Measurements from ENCODE around the gene KPNA2. TPM values are rescaled to one million over a fixed set of nuclear protein-coding genes. Genes with fewer than 3 reads are reported as not detected.

KPNA2 gene
- total RNA-seq, 2 donors from 2014 or later = 248 to 310 TPM

DNA sequence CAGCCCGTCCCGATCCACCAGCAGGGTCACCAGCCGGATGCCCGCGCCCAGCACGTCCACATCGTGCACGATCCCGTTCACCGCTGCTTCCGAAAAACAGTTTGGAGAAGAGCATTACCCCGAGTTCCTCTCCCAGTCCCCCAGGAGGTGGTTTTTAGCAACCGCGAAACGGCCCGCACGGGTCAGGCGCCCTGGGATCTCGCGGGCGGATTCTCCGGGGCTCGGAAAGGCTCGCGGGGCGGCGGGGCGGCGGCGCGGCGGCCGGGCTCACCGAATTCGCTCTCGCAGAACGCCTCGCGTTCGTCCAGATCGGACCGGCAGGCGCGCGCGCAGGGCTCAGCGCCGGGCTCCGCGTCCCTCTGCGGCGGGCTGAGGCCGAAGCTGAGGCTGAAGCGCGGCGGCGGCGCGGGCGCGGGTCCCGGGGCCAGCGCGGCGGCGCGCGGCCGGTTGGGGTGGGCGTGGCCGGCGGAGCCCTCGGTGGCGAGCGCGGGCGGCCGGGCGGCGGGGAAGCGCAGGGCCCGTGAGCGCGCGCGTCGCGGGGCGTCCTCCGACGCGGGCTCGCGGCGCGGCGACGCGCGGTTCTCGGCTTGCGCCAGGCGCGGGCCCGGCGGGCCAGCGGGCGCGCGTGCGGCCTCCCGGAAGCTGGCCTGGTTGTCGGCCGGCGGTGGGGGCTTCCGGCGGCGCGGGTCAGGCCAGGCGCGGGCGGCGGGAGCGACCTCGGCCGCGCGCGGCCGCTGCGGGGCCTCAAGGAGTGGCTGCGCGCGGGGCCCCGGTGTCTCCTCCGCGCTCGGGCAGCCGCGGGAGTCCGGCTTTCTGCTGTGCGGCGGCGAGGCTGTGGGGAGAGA, 42.2 kb upstream of the KPNA2 start:
- no peaks in the 10 kb centered on the region for H3K36me3 ChIP-seq (ENCODE audit: control insufficient read depth, insufficient read depth, low read length)
- peaks cover 33% of the 10 kb centered on the region for H3K27me3 Mint-ChIP-seq (ENCODE audit: insufficient read depth)
- peak overlapping the region; percentile 88 for H3K4me3 Mint-ChIP-seq
- peak overlapping the region; percentile 94 for H3K27ac Mint-ChIP-seq
- H3K27ac ChIP-seq (ENCODE audit: low read depth, low read length) = peak overlapping the region; percentile 71
- H3K36me3 Mint-ChIP-seq (ENCODE audit: low read depth) = peaks cover 2% of the 10 kb centered on the region
- H3K4me1 Mint-ChIP-seq = peaks cover 24% of the 10 kb centered on the region
- H3K27me3 ChIP-seq (ENCODE audit: control insufficient read depth, insufficient read depth, low read length, poor library complexity, severe bottlenecking) = peaks cover 25% of the 10 kb centered on the region
- TF ChIP-seq, protein P1, sequence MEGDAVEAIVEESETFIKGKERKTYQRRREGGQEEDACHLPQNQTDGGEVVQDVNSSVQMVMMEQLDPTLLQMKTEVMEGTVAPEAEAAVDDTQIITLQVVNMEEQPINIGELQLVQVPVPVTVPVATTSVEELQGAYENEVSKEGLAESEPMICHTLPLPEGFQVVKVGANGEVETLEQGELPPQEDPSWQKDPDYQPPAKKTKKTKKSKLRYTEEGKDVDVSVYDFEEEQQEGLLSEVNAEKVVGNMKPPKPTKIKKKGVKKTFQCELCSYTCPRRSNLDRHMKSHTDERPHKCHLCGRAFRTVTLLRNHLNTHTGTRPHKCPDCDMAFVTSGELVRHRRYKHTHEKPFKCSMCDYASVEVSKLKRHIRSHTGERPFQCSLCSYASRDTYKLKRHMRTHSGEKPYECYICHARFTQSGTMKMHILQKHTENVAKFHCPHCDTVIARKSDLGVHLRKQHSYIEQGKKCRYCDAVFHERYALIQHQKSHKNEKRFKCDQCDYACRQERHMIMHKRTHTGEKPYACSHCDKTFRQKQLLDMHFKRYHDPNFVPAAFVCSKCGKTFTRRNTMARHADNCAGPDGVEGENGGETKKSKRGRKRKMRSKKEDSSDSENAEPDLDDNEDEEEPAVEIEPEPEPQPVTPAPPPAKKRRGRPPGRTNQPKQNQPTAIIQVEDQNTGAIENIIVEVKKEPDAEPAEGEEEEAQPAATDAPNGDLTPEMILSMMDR (conservative IDR thresholded peaks at IDR 0.05) = no peak
- peaks cover 4% of the 10 kb centered on the region for H3K4me1 ChIP-seq (ENCODE audit: control insufficient read depth, insufficient read depth, low read length)
- peak; percentile 94 for DNase-seq
- H3K4me3 ChIP-seq (ENCODE audit: low read length) = peak overlapping the region; percentile 82
- WGBS, 2 experiments (ENCODE audit: insufficient coverage in 1 of 2, insufficient read length in 1 of 2) = 0% methylated on average over 32 to 144 of the region's 144 CpGs
- no peaks in the 10 kb centered on the region for H3K9me3 Mint-ChIP-seq
- peak overlapping the region; percentile 69 for H3K9ac ChIP-seq (ENCODE audit: extremely low read depth, low read length, poor library complexity, severe bottlenecking)
- H3K9me3 ChIP-seq (ENCODE audit: control insufficient read depth, low read length) = no peaks in the 10 kb centered on the region

DNA sequence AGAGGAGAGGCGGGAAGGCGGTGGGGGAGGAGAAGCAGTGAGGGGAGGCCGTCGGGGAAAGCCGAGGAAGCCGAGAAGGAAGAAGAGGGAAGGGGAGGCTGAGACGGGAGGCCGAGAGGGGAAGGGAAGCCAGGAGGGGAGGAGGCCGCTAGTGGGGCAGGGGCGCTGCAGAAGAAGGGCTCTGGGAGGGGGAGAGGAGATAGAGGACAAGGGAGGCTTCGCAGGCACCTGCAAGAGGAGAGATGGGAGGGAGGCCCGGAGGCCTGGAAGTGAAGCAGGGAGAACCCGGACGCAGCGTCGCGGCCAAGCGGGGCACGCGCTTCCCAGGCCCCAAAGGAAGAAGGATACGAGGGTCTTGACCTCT, 41.6 kb upstream of the KPNA2 start:
- Histone ChIP-seq H3K9ac (ENCODE audit: extremely low read depth, low read length, poor library complexity, severe bottlenecking) (peak overlapping the region; percentile 47), H3K27ac (ENCODE audit: low read depth, low read length) (peak overlapping the region; percentile 71), H3K4me3 (ENCODE audit: low read length) (peak overlapping the region; percentile 82), H3K36me3 (ENCODE audit: control insufficient read depth, insufficient read depth, low read length) (no peaks in the 10 kb centered on the region), H3K9me3 (ENCODE audit: control insufficient read depth, low read length) (no peaks in the 10 kb centered on the region), H3K27me3 (ENCODE audit: control insufficient read depth, insufficient read depth, low read length, poor library complexity, severe bottlenecking) (peaks cover 25% of the 10 kb centered on the region), H3K4me1 (ENCODE audit: control insufficient read depth, insufficient read depth, low read length) (peaks cover 4% of the 10 kb centered on the region)
- WGBS, 2 experiments (ENCODE audit: insufficient coverage in 1 of 2, insufficient read length in 1 of 2) = 3 to 8% methylated on average over 10 to 20 of the region's 21 CpGs
- Mint-ChIP-seq H3K27ac (peak overlapping the region; percentile 58), H3K4me1 (peaks cover 24% of the 10 kb centered on the region), H3K4me3 (peak overlapping the region; percentile 88), H3K9me3 (no peaks in the 10 kb centered on the region), H3K36me3 (ENCODE audit: low read depth) (peaks cover 2% of the 10 kb centered on the region), H3K27me3 (ENCODE audit: insufficient read depth) (peaks cover 34% of the 10 kb centered on the region)
- TF ChIP-seq, protein P1 (conservative IDR thresholded peaks at IDR 0.05) = no peak
- DNase-seq = no peak

DNA sequence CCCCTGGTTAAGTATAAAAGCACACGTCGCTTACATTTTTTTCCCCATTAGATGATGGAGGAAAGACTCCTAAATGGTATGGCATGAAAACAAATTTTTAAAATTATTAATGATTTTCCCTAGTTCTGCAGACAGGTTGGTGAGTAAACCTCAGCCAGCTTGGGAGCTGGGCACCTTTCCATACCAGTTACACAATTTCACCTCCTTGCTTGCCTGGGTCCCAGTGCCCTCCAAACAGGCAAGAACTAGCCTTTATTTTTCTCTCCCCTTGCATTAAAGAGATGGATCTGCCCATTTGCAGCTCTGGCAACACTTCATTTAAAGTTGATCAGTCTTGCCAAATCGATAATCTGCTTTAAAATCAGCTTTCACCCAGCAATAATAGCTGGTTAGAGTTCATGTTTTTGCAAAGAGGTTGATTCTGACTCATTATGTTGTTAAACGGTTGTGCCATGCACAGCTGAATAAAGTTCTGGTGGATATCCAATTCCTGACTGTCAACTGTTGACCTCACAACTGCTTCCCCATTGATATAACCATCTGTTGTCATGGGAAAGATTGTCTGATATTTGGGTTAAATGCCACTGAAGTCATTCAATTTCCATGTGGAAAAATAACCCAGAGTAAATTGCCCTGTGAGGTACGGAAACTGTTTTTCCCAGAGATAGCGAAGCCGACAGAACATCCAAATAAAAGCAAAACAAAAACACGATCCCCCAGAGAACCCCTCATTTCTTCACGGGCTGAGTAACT, 40.5 kb upstream of the KPNA2 start:
- Histone ChIP-seq H3K27me3 (ENCODE audit: control insufficient read depth, insufficient read depth, low read length, poor library complexity, severe bottlenecking) (peaks cover 25% of the 10 kb centered on the region), H3K4me1 (ENCODE audit: control insufficient read depth, insufficient read depth, low read length) (peaks cover 4% of the 10 kb centered on the region), H3K9ac (ENCODE audit: extremely low read depth, low read length, poor library complexity, severe bottlenecking) (no peak overlapping the region), H3K4me3 (ENCODE audit: low read length) (peak overlapping the region; percentile 76), H3K9me3 (ENCODE audit: control insufficient read depth, low read length) (no peaks in the 10 kb centered on the region), H3K36me3 (ENCODE audit: control insufficient read depth, insufficient read depth, low read length) (no peaks in the 10 kb centered on the region), H3K27ac (ENCODE audit: low read depth, low read length) (no peak overlapping the region)
- H3K4me1 Mint-ChIP-seq = peaks cover 27% of the 10 kb centered on the region
- TF ChIP-seq, protein P1 (conservative IDR thresholded peaks at IDR 0.05) = no peak
- no peak overlapping the region for H3K27ac Mint-ChIP-seq
- H3K4me3 Mint-ChIP-seq = peak overlapping the region; percentile 88
- peaks cover 34% of the 10 kb centered on the region for H3K27me3 Mint-ChIP-seq (ENCODE audit: insufficient read depth)
- peaks cover 2% of the 10 kb centered on the region for H3K36me3 Mint-ChIP-seq (ENCODE audit: low read depth)
- peak; percentile 53 for DNase-seq
- WGBS, 2 experiments (ENCODE audit: insufficient coverage in 1 of 2, insufficient read length in 1 of 2) = 51 to 70% methylated on average over 3 to 9 of the region's 9 CpGs
- H3K9me3 Mint-ChIP-seq = no peaks in the 10 kb centered on the region
